Dendritic cell treated with granulocyte-macrophage colony-stimulating factor and Interleukin-4, amounts not matched to agents 40 ng/mL and 50 ng/mL, for 4 days (primary cell): ENCODE data around the gene TAS2R5.
"Not testable (repeated sequence)": the region's sequence is repeated elsewhere in the genome, so short reads cannot be mapped to it uniquely, and the experiment has no call there.

Experiments
- H3K27ac Mint-ChIP-seq: one replicate; pipeline ENCODE4 v1.8.0; 2022; ENCODE audit warnings: mild to moderate bottlenecking, mixed read lengths
- H3K27me3 Mint-ChIP-seq: one replicate; pipeline ENCODE4 v1.8.0; 2022; ENCODE audit warnings: mild to moderate bottlenecking, mixed read lengths
- H3K36me3 Mint-ChIP-seq: one replicate; pipeline ENCODE4 v1.8.0; 2022; ENCODE audit warnings: low read depth, mixed read lengths
- H3K4me1 Mint-ChIP-seq: one replicate; pipeline ENCODE4 v1.8.0; 2022; ENCODE audit warnings: low read depth, mixed read lengths
- H3K4me3 Mint-ChIP-seq: one replicate; pipeline ENCODE4 v1.8.0; 2022; ENCODE audit warnings: mild to moderate bottlenecking, moderate library complexity, mixed read lengths
- H3K9me3 Mint-ChIP-seq: one replicate; pipeline ENCODE4 v1.8.0; 2022; ENCODE audit warnings: mixed read lengths
- intact Hi-C: fragments of 100-400 bp; cut with micrococcal nuclease; formaldehyde crosslinking; loops from one replicate; pipeline ENCODE4 v1.15.0; 2022

The TAS2R5 gene

GRCh38 chr7:141789917-141790316, at the start of gene TAS2R5:
TSS of gene TAS2R5 (plus strand) at chr7:141790217. CDS start at chr7:141790362, 145 bp downstream.
- H3K9me3 Mint-ChIP-seq: no peaks in the 10 kb centered on the region
- no peak within 1 kb of the TSS for H3K27ac Mint-ChIP-seq
- H3K4me3 Mint-ChIP-seq: no peak within 1 kb of the TSS
- H3K27me3 Mint-ChIP-seq: no peaks in the 10 kb centered on the region
- intact Hi-C loops: loop anchor here (5.0 kb wide), 1 partner anchor 138 kb away; no protein-coding TSS in a partner anchor
- H3K36me3 Mint-ChIP-seq: peaks cover 23% of the 10 kb centered on the region
- peaks cover 12% of the 10 kb centered on the region for H3K4me1 Mint-ChIP-seq

DNA sequence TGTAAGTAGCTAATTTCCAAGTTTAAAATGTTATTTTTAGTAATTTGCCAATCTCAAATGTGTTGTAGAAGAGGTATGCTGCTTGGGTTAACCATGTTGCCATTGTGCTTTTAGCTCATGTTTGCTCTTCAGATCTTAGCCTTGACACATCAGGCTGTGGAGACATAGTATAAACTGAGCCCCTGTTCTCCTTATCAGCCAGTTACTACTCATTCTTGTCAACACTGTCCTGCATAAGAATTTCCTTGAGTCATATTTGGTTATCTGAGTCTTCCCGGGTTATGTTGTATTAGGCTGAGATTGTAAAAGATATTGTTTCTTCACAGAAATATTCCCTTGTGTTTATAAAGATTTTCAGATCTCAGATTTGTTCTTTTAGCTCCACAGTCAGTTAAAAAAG, 47.8 kb upstream of the TAS2R5 start:
- intact Hi-C loops: no loop called here

GRCh38 chr7:141744131-141744530, 45.9 kb upstream of the TAS2R5 start:
- Mint-ChIP-seq H3K27me3 (no peaks in the 10 kb centered on the region), H3K36me3 (peaks cover 77% of the 10 kb centered on the region), H3K27ac (no peak overlapping the region), H3K4me3 (no peak overlapping the region), H3K9me3 (no peaks in the 10 kb centered on the region), H3K4me1 (peaks cover 12% of the 10 kb centered on the region)
- intact Hi-C loops: no loop called here

More for the DNA sequence above, 47.8 kb upstream of the TAS2R5 start:
- Mint-ChIP-seq H3K4me1 (peaks cover 25% of the 10 kb centered on the region), H3K27ac (no peak overlapping the region), H3K9me3 (no peaks in the 10 kb centered on the region), H3K36me3 (peaks cover 72% of the 10 kb centered on the region), H3K27me3 (no peaks in the 10 kb centered on the region), H3K4me3 (no peak overlapping the region)

DNA sequence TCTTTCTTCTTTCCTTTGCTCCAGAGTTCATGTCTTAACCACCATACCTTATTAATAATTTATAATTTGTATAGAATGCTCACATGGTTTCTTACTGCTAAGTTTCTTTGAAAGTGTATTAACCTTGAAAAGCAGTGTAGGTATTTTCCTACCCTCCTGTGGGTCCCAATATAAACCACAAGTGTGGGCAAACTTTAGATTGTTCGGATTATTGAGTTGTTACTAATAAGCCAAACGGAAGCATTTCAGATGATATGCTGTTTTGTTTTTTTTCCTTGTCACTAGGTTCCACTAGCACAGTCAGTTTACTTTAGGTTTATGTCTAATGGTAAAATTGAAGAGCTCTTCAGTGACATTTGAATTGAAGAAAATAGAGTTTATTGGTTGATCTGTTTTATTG, 41.6 kb upstream of the TAS2R5 start:
- no peak overlapping the region for H3K27ac Mint-ChIP-seq
- H3K4me3 Mint-ChIP-seq: no peak overlapping the region
- H3K36me3 Mint-ChIP-seq: peaks cover 88% of the 10 kb centered on the region
- intact Hi-C loops: no loop called here
- H3K9me3 Mint-ChIP-seq: peaks cover 28% of the 10 kb centered on the region
- no peaks in the 10 kb centered on the region for H3K27me3 Mint-ChIP-seq
- no peaks in the 10 kb centered on the region for H3K4me1 Mint-ChIP-seq

DNA sequence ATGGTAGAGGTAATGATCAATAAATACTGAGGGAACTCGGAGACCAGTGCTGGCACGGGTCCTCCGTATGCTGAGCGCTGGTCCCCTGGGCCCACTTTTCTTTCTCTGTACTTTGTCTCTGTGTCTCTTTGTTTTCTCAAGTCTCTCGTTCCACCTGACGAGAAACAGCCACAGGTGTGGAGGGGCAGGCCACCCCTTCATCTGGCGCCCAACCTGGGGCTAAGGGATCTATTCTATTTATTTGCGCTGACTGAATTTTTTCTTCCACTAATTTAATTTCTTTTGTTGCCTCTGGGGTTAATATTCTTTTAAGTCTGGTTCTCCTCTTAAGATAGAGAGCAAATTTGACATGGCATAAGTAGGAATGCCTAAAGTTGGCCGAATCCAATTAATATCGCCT, 38.1 kb upstream of the TAS2R5 start:
- Mint-ChIP-seq H3K9me3 (peaks cover 28% of the 10 kb centered on the region), H3K36me3 (peaks cover 96% of the 10 kb centered on the region)
- not testable (repeated sequence) for H3K27ac Mint-ChIP-seq, H3K4me1 Mint-ChIP-seq, H3K27me3 Mint-ChIP-seq, H3K4me3 Mint-ChIP-seq
- intact Hi-C loops: loop anchor here (10.0 kb wide), 1 partner anchor 223 kb away; the partner anchor contains the start of gene TAS2R38

GRCh38 chr7:141752634-141753033, 37.4 kb upstream of the TAS2R5 start:
- H3K36me3 Mint-ChIP-seq: peaks cover 97% of the 10 kb centered on the region
- intact Hi-C loops: loop anchor here (10.0 kb wide), 1 partner anchor 222 kb away; the partner anchor contains the start of gene TAS2R38
- peaks cover 28% of the 10 kb centered on the region for H3K9me3 Mint-ChIP-seq
- no peaks in the 10 kb centered on the region for H3K27me3 Mint-ChIP-seq
- no peaks in the 10 kb centered on the region for H3K4me1 Mint-ChIP-seq
- H3K4me3 Mint-ChIP-seq: no peak overlapping the region
- H3K27ac Mint-ChIP-seq: no peak overlapping the region

DNA sequence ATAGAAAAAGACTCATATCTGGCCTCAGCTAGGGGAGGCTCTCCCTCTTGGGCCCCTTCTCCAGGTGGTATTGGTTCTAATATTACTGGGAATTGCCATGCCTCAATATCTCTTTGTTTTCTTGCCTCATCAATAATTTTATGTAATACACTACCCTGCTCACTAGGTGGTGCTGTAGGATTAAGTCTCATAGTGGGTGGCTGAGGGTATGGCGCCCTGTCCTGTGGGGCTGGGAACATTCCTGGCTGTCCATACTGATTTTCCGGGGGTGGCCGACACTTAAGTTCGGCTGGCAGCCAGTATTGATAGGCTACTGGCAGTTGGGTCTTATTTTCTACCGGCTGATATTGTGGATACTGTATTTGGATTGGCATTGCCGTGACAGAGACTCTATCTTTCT, 35.1 kb upstream of the TAS2R5 start:
- no peak overlapping the region for H3K4me3 Mint-ChIP-seq
- no peak overlapping the region for H3K27ac Mint-ChIP-seq
- no peaks in the 10 kb centered on the region for H3K27me3 Mint-ChIP-seq
- no peaks in the 10 kb centered on the region for H3K4me1 Mint-ChIP-seq
- H3K9me3 Mint-ChIP-seq: peaks cover 28% of the 10 kb centered on the region
- intact Hi-C loops: loop anchor here (5.0 to 10.0 kb wide), 2 partner anchors 220 to 432 kb away; partner anchors contain the start of gene TAS2R38
- H3K36me3 Mint-ChIP-seq: peaks cover 98% of the 10 kb centered on the region

DNA sequence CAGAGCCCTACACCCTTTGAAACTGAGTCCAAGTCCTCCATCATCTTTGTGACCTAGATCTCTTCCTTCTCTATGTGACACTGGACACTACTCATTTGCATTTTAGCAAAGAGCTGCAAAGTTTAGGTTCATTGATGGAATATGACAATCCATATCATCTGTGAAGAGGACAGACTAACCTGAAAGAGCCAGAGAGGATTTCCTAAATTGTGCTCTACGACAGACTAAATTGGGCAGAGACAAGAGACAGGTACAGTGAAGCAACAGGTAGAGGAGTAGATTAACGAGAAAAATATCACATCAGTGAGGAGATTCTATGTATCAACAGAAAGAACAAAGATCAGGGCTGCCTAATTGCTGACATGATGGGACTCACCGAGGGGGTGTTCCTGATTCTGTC, 26.2 kb upstream of the TAS2R5 start, which contains the start of gene TAS2R3:
Gene TAS2R3 (plus strand): TSS at position 301 of the 400 bp plus-strand sequence. CDS start 62 bp downstream, at position 363.
- peaks cover 6% of the 10 kb centered on the region for H3K4me1 Mint-ChIP-seq
- intact Hi-C loops: no loop called here
- no peaks in the 10 kb centered on the region for H3K9me3 Mint-ChIP-seq
- H3K4me3 Mint-ChIP-seq: no peak within 1 kb of the TSS
- H3K27me3 Mint-ChIP-seq: no peaks in the 10 kb centered on the region
- peaks cover 69% of the 10 kb centered on the region for H3K36me3 Mint-ChIP-seq
- no peak within 1 kb of the TSS for H3K27ac Mint-ChIP-seq

DNA sequence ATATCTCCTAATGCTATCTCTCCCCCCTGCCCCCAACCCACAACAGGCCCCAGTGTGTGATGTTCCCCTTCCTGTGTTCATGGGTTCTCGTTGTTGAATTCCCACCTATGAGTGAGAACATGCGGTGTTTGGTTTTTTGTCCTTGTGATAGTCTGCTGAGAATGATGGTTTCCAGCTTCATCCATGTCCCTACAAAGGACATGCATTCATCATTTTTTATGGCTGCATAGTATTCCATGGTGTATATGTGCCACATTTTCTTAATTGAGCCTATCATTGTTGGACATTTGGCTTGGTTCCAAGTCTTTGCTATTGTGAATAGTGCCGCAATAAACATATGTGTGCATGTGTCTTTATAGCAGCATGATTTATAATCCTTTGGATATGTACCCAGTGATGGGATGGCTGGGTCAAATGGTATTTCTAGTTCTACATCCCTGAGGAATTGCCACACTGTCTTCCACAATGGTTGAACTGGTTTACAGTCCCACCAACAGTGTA, 19.9 kb upstream of the TAS2R5 start:
- H3K4me1 Mint-ChIP-seq, H3K27me3 Mint-ChIP-seq, H3K9me3 Mint-ChIP-seq, H3K4me3 Mint-ChIP-seq, H3K27ac Mint-ChIP-seq, intact Hi-C loops: not testable (repeated sequence)
- peaks cover 35% of the 10 kb centered on the region for H3K36me3 Mint-ChIP-seq

DNA sequence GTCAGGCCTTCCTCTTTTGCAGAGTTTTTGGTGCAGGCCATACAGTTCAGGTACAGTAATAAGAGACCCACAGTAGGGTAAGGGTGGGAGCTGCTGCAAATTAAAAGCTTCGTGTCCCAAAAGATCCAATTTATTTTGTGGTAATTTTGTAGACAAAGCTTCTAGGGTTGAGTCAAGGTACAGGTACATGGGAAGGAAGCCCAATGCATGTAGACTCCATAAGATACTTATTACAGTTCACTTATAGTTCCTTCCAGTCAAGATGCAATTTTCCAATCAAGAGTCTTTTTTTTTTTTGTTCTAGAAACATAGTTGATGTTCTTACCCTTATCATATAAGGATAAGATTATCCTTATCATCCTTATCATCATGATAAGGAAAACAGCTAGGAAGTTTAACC, 13.6 kb upstream of the TAS2R5 start, which contains the start of gene TAS2R4:
Gene TAS2R4 (plus strand): TSS at position 301 of the 400 bp plus-strand sequence. CDS start 1,815 bp downstream, outside the sequence.
- no peaks in the 10 kb centered on the region for H3K4me1 Mint-ChIP-seq
- H3K4me3 Mint-ChIP-seq: no peak within 1 kb of the TSS
- H3K27ac Mint-ChIP-seq: no peak within 1 kb of the TSS
- H3K27me3 Mint-ChIP-seq: no peaks in the 10 kb centered on the region
- H3K36me3 Mint-ChIP-seq: peaks cover 66% of the 10 kb centered on the region
- H3K9me3 Mint-ChIP-seq: peaks cover 12% of the 10 kb centered on the region
- intact Hi-C loops: no loop called here

- Mint-ChIP-seq H3K9me3 (no peaks in the 10 kb centered on the region), H3K36me3 (peaks cover 23% of the 10 kb centered on the region), H3K4me1 (peaks cover 7% of the 10 kb centered on the region), H3K27me3 (no peaks in the 10 kb centered on the region), H3K4me3 (no peak overlapping the region), H3K27ac (no peak overlapping the region)
- intact Hi-C loops: loop anchor here (5.0 kb wide), 1 partner anchor 134 kb away; no protein-coding TSS in a partner anchor
Observed at GRCh38 chr7:141785706-141786552, 4.1 kb upstream of the TAS2R5 start.

GRCh38 chr7:141788296-141788695, 1.7 kb upstream of the TAS2R5 start:
- intact Hi-C loops: loop anchor here (5.0 kb wide), 1 partner anchor 136 kb away; no protein-coding TSS in a partner anchor
- no peak overlapping the region for H3K4me3 Mint-ChIP-seq
- peaks cover 23% of the 10 kb centered on the region for H3K36me3 Mint-ChIP-seq
- H3K27me3 Mint-ChIP-seq: no peaks in the 10 kb centered on the region
- no peak overlapping the region for H3K27ac Mint-ChIP-seq
- H3K9me3 Mint-ChIP-seq: no peaks in the 10 kb centered on the region
- H3K4me1 Mint-ChIP-seq: peaks cover 12% of the 10 kb centered on the region

- Mint-ChIP-seq H3K4me1 (peaks cover 5% of the 10 kb centered on the region), H3K27me3 (no peaks in the 10 kb centered on the region), H3K36me3 (peaks cover 19% of the 10 kb centered on the region), H3K4me3 (no peak overlapping the region), H3K27ac (no peak overlapping the region), H3K9me3 (no peaks in the 10 kb centered on the region)
- intact Hi-C loops: no loop called here
Observed at GRCh38 chr7:141792526-141792925, 2.5 kb downstream of the TAS2R5 start.

DNA sequence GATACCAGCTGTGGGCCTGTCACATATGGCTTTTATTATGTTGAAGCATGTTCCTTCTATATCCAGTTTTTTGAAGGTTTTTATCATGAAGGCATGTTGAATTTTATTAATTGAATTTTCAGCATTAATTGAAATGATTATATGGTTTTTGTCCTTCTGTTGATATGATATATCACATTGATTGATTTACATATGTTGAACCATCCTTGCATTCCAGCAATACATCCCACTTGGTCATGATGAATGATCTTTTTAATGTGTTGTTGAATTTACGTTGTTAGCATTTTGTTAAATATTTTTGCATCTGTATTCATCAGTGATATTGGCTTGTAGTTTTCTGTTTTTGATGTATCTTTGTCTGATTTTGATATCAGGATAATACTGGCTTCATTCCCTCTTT, 30.1 kb downstream of the TAS2R5 start:
- Mint-ChIP-seq H3K36me3 (peaks cover 7% of the 10 kb centered on the region), H3K4me3 (no peak overlapping the region), H3K9me3 (peaks cover 60% of the 10 kb centered on the region), H3K27ac (no peak overlapping the region), H3K4me1 (no peaks in the 10 kb centered on the region), H3K27me3 (no peaks in the 10 kb centered on the region)
- intact Hi-C loops: no loop called here
